ENCODE results near the gene PRB2.
"Not testable (repeated sequence)": the region's sequence is repeated elsewhere in the genome, so short reads cannot be mapped to it uniquely, and the experiment has no call there.

The PRB2 gene

DNA sequence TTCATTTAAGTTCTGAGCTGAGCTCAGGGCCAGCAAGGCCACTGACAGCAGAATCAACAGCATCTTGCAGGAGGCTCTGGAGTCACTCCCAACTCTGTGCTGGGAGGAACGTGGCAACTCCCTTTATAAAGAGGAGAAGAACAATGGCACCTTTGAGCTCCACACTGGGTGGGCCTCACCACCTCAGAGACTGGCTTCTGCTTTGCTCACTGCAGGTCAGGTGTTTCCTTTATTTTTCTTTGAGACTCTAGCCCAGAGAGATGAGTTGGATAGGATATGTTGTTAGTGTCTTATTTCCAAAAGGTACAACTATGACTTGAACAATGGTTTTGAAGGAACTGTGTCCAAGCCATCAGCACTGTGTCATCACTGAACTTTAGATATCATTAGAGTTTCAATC lies at the start of gene PRB2:
Gene PRB2, minus strand, starts transcription at position 101 of the 400 bp plus-strand sequence. Its CDS starts 38 bp downstream, at position 63.
- not testable (repeated sequence) for DNase-seq

- no peak for DNase-seq
Observed at GRCh38 chr12:11437966-11438365, 42.6 kb upstream of the PRB2 start.

DNA sequence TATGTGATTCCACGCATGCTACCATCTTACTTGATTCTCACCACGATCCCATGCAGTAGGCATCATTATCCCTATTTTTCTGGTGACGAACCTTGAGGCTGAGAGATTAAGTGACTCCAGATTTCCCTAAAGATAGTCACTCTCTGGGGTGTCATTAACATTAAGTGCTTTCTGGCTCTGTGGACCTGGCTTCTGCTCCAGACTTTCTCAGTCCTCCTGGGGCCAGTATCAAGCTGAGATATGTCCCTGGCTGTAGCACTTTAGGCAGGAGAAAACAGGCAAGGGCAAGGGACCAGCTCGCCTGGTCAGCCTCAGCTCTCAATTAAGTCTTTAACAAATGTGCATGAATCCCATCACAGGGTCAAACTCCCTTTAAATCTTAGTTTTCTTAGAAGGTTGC lies 38.3 kb upstream of the PRB2 start:
- DNase-seq = no peak

GRCh38 chr12:11431486-11431885 lies 36.1 kb upstream of the PRB2 start:
- peak; percentile 14 for DNase-seq

DNA sequence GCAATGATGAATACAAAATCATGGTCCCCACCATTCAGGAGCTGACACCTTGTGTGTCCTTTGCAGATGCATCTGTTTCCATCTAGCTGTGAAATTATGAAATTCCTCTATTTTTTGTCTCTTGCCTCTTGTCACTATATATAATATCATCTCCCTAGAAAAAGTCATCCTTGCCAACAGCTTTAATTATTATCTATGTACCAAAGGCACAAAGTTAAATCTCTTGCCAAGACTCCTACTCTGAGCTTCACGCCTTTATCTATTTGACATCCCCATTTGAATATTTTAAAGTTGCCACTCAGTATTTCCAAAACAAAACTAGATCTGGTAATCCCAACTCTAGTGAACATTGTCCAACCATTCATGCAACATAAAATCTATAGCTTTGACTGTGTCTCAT lies 32.0 kb upstream of the PRB2 start:
- no peak for DNase-seq

DNA sequence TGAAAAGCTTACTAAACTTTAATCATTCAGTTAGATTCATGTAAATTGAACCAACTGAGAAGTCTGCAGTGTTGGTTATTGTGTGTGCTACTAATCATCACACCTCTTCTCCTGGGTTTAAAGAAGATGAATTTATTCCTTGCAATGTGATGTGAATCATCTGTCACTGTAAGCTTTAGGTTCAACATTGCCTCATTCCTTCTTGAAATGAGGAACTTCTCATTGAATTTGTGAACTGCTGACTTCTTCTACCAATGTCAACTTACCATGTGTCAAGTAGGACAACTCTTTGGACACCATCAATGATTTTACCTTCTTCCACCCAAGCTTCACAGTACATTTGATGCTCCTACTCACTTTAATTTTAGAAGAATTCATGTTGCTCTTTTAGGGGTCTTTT lies 17.4 kb upstream of the PRB2 start:
- DNase-seq = no peak

GRCh38 chr12:11408096-11408495 lies 12.7 kb upstream of the PRB2 start:
- DNase-seq = no peak

DNA sequence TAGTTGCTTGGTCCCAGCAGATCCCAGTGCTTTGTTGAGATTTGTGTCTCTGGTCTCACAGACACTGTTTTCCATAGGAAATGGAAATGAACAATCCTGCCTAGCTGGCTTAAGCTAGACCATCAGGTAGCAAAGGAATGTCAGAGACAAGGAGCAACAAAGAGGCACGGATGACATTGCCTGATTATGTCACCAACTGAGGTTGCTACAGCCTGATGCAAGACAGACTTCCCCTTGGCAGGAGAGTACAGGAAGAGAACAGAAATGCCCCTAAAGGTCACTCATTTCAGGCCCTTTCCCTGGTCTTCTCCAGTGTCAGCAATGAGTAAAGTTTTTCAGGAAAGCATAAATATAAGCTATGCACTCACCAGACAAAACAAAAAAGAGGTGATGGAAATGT lies 2.0 kb upstream of the PRB2 start:
- no peak for DNase-seq

GRCh38 chr12:11391456-11391855 lies 3.9 kb downstream of the PRB2 start:
- not testable (repeated sequence) for DNase-seq

DNA sequence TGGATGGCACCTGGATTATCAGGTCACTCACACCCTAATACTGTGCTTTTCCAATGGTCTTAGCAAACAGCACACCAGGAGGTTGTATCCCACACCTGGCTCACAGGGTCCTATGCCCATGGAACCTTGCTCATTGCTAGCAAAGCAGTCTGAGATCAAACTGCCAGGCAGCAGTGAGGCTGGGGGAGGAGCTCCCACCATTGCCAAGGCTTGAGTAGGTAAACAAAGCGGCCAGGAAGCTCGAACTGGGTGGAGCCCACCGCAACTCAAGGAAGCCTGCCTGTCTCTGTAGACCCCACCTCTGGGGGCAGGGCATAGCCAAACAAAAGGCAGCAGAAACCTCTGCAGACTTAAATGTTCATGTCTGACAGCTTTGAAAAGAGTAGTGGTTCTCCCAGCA lies 17.9 kb downstream of the PRB2 start:
- not testable (repeated sequence) for DNase-seq

- DNase-seq = no peak
Observed at GRCh38 chr12:11361151-11361550, 34.2 kb downstream of the PRB2 start.

- DNase-seq = not testable (repeated sequence)
Observed at GRCh38 chr12:11360205-11360883, 35.0 kb downstream of the PRB2 start.

- not testable (repeated sequence) for DNase-seq
Observed at GRCh38 chr12:11351736-11352135, 43.6 kb downstream of the PRB2 start.

- no peak for DNase-seq
Observed at GRCh38 chr12:11348439-11348838, 46.9 kb downstream of the PRB2 start.

- DNase-seq = no peak
Observed at GRCh38 chr12:11347810-11348209, 47.6 kb downstream of the PRB2 start.

DNA sequence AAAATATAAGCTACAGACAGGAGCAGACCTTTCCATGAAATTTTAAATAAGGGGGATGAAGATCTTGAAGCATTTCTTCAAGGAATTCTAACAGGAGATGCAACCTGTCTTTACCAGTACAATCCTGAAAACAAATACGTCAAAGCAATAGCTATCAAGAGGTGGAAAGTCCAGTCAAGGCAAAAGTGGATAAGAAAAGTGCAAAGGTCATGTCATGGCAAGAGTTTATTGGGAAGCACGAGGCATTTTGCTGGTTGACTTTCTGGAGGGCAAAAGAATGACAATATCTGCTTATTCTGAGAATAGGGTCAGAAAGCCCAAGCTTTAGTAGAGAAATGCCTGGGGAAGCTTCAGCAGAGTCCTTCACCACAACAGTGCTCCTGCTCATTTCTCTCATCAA lies 50.9 kb downstream of the PRB2 start:
- DNase-seq = no peak
